ENCODE results near the gene STARD13.
"Not testable (repeated sequence)": the region's sequence is repeated elsewhere in the genome, so short reads cannot be mapped to it uniquely, and the experiment has no call there.

The STARD13 gene

DNA sequence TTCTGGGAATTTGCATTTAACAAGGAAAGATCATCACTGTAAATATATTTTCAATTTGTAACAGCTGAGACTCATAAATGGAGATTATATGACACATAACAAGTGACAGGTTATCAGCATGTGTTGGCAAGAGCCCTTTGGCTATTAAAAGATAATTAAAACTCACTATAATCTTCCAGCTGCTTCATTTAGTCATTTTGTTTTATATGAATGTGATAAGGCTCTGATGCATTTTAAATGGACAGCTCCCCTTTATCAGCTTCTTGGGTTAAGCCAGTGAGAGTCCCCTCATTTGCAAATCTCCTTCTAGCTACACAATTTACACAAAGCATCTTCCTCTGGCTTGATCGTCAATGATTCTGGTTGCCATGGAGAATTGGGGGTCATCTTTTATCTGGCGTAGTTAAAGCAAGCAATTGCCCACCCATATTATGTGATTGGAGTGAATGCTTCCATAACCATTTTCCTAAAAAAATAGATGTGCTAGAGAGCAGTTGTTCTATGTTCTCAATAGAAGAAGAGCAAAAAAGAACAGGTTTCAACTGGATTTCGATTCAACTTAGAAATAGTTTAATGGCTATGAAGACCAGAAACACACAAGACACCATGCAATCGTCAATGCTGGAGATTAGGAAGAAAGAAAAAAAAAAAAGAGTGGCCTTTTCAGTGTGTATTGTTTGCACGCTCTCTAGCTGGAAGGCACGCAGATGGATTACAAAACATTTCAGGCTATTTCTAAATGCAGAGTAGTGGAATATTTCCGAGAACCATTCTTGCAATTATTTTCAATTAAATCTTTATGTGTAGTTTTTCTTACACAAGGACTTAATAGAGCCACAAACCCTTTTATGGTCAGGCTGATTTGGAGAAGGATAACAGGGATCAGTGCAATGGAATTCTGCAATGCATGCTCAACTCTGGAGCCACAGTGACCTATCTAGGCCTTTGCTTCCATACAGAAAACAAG, 27.4 kb downstream of the STARD13 start:
- DNase-seq (ENCODE audit: low read depth): no peak

DNA sequence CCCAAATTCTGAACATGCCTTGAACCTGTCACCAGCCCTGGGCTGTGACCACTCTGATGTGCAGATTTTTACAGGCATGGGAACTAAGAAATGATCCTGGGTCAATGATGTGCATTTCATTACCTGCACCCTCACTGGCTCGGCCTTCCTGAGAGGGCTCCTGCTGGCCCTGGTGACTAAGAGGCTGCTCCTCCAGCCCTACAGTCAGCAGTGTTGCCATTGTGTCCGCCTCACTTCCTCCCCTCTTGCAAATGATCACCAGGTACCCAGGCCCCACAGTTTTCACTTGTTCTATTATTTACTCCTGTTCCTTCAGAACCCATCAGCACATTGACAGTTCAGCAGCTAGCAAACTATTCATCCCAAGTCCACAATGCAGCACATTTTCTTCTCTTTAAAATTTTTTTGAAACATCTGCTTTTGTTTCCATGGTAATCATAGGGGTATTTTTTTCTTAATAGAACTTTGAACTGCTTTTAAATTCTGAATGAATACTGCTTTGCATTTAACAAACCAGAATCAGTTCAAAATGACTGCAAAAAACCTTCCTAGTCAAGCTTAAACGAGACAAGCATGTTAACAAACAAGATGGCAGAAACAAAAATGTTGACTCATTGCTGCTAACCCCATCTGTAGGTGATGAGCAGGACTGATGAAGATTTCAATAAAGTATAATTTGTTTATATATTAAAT, 29.3 kb downstream of the STARD13 start:
- no peak for DNase-seq (ENCODE audit: low read depth)

DNA sequence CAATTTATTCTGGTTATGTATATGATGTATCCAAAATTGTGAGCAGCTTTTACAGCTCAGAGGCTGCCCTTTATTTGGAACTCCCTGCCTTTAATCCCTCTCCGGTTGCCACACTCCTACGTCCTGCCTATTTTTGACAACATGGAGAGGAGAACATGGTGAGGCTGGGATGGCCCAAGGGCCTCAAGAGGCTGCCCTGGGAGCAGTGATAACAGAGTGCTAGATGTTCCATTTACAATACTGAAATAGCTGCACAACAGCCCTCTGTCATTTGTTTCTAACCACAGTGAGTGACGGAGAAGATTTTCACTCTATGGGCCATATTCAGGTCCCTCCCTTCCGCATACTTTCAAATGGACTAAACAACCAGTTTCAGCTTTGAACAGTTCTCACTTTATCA, 33.4 kb downstream of the STARD13 start:
- DNase-seq (ENCODE audit: low read depth): no peak

DNA sequence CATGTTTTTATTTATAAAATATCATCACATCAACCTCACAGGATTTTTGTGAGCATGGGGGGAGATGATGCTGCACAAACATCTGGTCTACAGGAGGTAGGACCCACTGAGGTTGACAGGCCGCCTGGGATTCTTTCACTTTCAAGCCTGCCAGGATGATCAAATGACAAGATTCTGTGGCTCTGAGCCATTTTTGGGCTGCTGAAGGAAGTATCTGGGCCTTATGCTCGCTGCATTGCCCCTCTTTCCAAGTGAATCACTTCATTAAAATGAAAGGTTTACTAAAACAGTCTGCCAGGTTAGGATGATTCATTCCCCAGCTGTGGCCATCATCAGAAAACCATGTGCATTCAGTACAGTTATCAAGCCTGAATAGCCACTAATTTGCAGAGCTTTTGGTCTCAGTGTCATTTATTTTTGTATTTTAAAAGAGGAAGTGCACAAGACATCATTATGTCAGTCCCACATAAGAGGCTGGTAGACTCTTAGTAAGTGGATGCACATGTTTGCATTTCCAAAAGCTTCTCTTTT, 34.4 kb downstream of the STARD13 start:
- DNase-seq (ENCODE audit: low read depth): no peak

DNA sequence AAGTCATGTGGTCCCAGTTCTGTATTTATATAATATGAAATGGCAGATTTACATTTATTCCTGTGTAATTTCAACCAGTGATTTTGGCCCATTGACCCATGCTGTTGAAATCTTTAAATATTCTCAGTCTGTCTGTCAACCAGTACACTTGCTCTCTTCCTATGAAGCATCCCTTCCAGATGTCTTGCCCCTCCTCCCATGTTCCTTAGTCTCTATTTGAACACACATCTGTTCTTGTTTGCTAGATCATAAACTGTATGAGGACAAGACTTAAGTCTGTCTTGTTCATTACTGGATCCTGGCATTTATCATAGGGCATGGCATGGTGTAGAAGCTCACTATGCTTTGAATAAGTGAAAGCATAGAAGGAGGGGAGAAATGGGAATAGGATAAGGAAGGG, 34.9 kb downstream of the STARD13 start:
- no peak for DNase-seq (ENCODE audit: low read depth)

DNA sequence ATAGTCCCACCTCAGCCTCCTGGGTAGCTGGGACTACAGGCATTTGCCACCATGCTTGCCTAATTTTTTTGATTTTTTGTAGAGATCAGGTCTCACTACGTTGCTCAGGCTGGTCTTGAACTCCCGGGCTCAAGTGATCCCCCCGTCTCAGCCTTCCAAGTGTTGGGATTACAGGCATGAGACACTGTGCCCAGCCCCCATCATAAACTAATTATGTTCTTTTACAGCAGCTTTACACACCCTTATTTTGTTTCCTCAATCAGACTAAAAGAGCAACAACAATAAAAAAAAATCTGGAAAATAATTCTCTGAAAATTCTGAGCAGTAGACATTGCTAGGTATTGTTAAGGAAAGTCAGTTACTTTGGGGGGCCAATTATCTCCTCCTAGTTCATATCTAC, 35.7 kb downstream of the STARD13 start:
- no peak for DNase-seq (ENCODE audit: low read depth)

DNA sequence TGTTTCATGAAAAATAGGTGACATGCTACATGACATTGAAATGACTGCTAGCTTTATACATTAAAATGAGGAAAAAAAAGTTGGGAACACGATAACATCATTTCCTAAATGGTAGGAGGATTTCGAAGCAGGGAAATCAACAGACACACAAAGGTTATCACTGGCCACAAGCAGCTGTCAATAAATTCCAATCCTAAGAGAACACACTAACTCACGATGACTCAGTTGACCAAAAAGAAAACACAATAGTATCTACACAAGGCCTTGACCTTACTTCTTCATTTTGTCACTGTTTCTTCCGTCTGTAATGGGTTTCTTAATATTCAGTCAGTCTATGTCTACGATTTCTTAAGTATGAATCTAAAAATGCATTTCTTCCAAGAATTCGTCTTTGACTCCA, 36.5 kb downstream of the STARD13 start:
- no peak for DNase-seq (ENCODE audit: low read depth)

DNA sequence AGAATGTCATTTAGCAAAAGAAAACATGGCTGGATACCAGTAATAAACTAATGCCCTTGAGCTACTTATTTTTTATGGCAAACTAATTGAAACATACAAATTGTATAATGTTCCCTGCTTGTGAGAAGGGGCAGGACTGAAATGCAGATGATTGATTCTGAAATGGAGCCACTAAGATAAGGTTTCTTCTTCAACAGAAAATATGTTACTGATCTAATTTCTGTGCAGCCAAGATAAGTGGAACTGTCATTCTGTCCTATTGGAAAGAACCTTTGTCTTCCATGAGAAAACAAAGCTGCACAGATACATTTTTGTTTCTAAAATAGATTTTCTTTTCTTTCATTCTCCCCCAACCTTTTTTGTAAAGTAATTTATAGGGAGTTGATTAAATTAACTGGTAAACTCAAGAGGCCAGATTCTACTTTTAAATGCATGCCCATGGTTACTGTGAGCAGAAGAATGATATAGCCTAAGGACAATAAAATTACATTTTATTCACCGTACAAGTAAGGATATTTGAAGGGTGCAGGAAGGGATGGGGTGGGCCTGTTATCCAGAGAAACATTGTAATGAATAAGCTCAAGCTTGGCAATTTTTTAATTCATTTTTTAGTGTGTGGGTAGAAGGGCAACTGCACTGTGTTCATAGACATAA, 39.9 kb downstream of the STARD13 start:
- no peak for DNase-seq (ENCODE audit: low read depth)

DNA sequence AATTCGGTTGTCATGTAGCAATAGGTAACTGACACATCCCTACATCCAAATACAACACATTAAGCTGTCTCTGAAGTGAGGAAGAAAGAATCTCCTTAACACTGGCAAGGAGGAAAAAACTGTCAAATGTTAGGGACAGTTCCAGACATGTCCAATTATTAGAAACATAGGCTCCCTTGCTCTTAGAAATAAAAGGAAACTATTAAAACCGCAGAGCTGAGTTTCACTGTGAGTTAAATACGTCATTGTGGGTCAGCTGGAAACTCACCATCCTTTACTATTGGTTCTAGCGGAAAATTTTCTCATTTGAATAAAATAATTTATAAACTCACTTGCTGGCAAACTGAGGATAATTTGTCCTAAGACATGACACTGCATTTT, 40.7 kb downstream of the STARD13 start:
- no peak for DNase-seq (ENCODE audit: low read depth)

DNA sequence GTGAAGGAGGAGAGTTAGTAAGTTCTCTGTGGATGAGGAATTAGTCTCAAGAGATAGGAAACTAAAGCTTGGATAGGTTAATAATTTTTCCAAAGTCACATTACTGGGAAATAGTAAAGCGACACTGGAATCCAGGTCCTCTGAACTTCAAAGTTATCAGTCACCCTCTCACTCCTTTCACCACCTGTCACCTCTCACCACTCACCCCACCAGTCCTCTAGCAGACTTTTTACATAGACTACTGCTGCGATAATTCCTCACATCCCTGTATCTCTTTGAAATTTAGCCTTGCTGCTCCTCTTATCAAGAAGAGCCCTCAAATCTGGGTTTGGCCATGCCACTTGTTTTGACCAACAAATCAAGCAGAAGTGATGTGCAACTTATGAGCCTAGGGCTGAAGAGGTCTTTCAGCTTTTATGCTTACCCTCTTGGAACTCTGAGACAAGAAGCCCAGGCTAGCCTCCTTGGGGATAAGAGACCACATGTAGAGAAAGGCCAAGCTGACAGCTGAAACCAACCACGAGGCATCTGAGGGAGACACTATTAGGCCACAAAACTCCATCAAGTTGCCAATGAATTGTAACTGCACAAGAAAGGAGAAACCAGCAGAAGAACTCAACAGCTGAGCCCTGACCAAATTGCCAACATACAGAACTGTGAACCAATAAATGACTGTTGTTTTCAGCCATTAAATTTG, 41.2 kb downstream of the STARD13 start:
- DNase-seq (ENCODE audit: low read depth): no peak

DNA sequence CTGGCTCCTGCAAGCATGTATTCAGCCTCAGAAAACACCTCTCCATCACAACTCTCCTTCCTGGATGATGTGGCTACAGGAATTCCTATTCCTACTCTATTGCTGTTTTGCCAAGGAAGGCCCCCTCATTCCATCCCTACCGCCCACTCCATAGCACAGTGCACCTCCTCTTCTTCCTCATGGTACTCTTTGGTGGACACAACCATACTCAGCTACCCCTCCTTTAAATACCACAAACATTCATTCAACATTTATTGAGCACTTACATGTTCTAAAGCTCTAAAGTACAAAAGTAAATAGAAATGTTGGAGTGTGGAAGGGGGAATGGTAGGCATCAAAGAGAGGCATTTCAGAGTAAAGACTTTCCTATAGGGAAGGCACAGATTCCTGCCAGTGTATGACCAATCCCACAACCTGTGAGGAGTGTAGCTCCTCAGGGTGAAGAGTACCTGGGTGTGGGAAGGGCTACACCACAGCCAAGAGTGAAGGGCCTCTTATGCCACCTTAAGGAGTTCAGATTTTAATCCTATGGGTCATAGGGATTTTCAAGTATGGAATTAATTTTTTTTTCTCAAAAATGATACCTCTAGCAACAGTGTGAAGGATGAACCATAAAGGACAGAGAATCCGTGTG, 42.5 kb downstream of the STARD13 start:
- no peak for DNase-seq (ENCODE audit: low read depth)

DNA sequence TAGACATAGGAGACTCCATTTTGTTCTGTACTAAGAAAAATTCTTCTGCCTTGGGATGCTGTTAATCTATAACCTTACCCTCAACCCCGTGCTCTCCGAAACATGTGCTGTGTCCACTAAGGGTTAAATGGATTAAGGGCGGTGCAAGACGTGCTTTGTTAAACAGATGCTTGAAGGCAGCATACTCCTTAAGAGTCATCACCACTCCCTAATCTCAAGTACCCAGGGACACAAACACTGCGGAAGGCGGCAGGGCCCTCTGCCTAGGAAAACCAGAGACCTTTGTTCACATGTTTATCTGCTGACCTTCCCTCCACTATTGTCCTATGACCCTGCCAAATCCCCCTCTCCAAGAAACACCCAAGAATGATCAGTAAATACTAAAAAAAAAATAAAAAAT, 43.2 kb downstream of the STARD13 start:
- DNase-seq (ENCODE audit: low read depth): not testable (repeated sequence)

DNA sequence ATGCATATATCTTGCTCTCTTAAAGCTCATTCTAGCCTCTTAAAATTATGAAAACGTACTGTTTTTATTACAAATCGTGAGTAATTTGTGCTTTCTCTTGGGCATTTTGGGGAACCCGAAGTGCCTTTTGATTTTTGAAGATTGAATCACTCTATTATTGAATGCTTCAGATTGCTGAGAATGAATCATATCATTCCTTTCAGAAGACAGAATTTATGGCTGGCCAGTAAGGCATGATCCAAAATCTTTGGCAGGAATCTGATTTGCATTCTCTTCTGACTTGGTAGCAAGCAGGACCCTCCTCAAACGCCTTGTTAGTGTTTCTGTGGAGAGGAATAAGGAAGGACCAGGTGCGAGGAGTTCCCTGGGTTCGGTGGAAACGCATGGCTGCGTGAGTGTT, 49.5 kb downstream of the STARD13 start:
- no peak for DNase-seq (ENCODE audit: low read depth)

DNA sequence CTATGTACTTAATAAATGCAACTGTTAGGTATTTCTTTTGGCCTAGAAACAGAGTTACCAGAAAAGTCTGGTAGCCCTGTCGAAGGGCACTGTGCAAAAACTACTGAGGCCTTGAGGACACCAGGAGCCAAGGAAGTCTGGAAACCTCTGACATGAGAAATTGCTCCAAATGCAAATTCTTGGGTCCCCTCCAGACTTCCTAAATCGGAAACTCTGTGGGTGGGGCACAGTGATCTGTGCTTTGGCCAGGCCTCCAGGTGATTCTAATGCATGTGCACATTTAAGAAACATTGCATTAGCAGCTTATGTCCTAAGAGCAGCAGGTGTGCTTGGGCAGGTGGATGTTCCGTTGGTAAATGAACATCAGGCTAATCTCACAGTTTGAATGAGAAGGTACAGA, 50.0 kb downstream of the STARD13 start:
- DNase-seq (ENCODE audit: low read depth): no peak

DNA sequence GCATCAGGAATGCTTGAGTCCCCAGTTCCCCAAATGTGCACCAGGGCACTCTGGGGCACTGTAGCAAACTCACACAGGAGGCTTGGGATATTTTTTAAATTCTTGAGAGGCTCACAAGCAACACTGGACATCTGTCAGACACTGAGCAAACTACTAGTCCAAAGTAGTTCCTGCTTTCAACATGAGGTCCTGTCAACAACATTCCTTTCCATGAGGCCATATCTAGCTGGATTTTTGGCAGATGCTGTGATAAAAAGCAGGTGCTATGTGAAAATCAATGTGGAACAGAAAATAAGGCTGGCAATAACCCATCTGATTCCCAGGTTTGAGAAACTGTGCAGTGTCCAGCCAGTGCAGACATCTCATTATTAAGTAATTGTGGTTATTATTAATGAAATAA, 50.5 kb downstream of the STARD13 start:
- DNase-seq (ENCODE audit: low read depth): no peak

DNA sequence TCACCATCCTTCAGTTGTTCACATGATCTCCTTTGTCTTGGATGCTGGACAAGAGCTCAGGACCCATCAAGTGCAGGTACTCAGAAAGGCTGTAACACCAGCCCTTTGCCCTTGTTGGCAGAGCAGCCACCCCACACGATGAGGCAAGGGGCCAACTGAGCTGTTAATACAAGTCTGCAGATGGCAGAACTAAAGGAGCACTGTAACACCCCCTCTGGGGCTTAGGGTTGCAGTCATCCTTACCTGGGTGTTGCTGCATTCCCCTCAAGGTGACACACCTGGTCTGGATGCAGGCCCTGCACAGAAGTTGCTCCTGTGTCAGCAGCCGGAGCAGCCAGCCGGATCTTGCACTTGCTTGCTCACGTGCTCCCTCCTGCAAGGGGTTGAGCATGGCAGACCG, 52.0 kb downstream of the STARD13 start:
- DNase-seq (ENCODE audit: low read depth): no peak

DNA sequence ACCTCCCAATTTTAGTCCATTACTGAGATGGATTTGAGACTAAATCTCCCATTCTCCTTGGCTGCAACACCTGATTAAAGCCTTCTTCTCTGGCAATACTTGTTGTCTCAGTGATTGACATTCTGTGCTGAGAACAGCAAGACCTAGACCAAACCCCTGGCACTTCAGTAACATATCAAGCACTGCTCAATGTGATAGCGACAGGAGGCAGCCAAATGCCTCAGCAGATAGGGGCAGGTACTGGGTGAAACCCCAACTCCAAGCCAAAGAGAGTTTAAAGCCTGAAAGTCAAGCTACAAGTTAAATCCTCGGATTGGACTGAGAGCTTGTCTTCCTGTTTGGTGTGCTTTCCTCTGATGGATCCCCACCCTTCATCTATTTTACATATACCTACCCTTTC, 52.7 kb downstream of the STARD13 start:
- no peak for DNase-seq (ENCODE audit: low read depth)

DNA sequence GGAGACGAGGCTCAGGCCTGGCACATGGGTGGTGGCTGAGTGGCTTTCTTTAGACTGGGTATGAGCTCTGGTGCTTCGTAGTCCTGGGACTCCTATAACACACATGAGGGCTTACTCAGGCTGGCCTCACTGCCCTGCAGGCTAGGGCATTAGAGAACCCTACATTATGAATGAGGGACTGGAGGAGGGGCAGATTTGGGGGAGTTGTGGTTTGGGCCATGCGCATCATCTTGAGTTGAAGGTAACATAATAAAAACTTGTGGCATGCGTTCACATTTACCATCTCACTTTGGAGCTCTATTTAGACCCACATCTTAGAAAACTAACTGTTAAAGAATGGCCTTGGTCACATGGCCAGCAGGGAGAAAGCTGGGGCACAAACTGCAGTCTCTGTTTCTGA, 54.2 kb downstream of the STARD13 start:
- no peak for DNase-seq (ENCODE audit: low read depth)

DNA sequence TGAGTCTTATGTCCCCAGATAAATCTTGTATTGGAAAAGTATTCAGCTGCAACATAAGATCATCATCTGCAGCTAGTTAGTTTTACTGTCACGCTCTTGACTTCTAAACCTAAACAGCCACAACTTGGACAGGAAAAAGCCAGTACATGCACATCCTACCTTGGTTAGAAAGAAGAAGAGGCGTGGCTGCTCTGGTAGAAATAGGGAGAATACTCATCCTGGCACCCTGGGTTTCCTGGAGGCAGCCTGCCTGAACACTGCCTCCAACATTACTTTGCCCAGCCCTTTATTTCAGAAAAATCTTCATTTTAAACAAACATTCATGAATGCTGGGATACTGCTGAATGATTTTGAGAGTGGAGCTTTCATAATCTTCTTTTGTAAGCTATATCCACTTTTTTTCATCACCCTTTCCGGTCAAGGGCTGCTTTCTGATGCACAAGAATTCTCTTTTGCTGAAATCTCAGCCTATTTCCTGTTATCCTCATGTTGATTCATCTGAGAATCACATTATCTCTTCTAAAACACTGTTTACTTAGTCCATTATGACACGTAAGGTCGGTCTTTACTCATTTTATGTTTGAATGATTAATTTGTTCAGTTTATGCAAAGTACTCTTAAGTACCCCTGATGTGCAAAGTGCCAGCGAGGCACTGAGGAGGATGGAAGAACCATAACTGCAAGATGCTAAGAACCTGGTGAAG, 55.2 kb downstream of the STARD13 start:
- no peak for DNase-seq (ENCODE audit: low read depth)

DNA sequence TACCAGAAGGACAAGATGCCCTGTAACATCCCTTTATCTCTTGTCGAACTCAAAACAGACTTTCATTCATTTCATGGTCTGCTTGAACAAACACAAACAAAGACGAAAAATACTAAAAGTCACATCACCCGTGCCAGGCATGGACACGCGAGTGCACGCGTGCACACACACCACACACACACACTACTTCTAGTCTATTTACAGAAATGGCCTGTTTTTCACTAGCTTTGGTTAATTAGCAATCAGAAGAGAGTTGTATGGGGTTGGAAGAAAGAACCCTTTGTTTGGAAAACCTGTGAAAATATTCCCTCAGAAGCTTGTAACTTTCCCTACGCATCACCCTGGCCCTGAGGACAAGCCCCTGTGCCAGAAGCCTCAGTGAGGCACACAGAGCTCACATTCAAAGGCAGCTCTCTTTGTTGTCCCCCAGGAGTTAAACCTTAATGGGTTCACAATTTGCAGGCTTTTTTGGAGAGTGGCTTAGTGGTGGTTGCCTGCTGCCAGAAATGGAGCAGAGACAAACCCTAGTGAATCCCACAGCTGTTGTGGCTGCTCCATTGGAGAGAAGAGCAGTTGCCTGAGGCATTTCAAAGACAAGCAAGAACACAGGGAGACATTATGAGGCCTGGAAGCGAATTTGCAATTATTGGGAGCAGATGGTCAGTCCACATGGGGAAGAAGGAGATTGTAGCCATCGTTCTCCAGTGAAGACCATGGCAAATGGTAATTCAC, 55.9 kb downstream of the STARD13 start:
- DNase-seq (ENCODE audit: low read depth): no peak
